Endothelial cell of hepatic sinusoid (primary cell): ENCODE measurements around the gene GNPTG.

Experiments
- in situ Hi-C: cut with HindIII; loops from 2 replicates; pipeline ENCODE4 v1.10.0; 2017; ENCODE audit warnings: low sequenced_read_pairs

GNPTG gene

GRCh38 chr16:1333149-1333812, 18.4 kb upstream of the GNPTG start, which contains the start of gene BAIAP3:
BAIAP3 (plus strand) TSS chr16:1333645; CDS start chr16:1338550, 4,905 bp downstream.
- in situ Hi-C loops: no loop called here

DNA sequence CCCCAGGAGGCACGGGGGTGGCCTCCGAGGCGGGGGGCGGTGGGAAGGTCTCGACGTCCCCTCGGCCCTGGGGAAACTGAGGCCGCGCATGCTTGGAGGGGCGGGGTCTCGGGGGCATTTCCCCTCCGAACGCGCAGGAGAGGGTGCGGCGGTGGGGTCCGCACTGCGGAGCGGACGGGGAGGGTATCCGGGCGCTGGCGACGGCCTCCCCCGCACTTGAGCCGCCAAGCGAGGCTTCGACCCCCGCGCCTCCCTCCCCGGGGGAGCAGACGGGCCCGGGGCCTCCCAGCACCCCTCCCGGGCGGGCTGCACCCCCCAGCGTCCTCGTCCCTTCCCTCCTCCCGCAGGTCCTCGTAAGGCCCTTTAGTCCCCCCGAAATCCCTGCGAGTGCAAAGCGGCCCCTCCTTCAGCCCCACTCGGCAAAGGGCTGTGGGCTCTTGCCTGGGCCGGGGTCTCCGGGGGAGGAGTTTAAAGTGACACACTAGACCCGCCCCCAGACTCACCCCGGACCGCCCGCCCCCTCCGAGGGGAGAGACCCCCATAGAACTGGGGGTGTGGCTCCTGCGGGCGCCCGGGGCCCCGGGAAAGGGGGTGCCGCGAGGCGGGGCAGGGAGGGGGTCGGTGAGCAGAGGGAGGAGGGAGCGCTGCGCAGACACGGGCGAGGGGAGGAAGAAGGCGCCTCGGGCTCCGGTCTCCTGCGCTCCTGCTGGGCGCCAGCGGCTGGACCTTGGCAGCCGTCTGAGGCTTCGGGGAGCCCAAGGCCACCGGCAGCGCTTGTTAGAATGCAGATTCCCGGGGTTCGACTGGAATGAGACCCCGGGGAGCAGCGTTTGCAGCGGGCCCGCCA, 17.7 kb upstream of the GNPTG start:
- in situ Hi-C loops: no loop called here

DNA sequence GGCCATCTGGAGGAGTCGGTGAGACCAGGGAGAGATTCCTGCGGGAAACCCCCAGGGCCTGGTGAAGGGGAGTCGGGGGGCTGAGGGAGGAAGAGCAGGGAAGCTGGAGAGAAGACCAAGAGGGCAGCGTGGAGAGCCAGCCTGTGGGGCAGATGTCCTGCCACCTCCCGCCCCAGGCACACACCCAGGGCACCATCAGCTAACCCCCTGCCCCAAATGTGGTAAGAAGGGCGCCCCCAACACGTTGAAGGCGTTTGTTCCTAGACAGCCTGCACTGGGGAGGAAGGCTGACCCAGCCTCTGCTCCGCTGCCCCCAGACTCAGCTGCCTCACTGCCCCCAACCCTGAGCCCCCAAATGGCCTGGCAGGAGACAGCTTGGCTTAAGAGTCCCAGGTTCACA, 17.0 kb upstream of the GNPTG start:
- in situ Hi-C loops: no loop called here

GRCh38 chr16:1335211-1335971, 16.3 kb upstream of the GNPTG start:
- in situ Hi-C loops: no loop called here

- in situ Hi-C loops: no loop called here
Measured at GRCh38 chr16:1335996-1336395, 15.7 kb upstream of the GNPTG start.

GRCh38 chr16:1336619-1337018, 15.1 kb upstream of the GNPTG start:
- in situ Hi-C loops: no loop called here

- in situ Hi-C loops: no loop called here
Measured at GRCh38 chr16:1337486-1337885, 14.2 kb upstream of the GNPTG start.

DNA sequence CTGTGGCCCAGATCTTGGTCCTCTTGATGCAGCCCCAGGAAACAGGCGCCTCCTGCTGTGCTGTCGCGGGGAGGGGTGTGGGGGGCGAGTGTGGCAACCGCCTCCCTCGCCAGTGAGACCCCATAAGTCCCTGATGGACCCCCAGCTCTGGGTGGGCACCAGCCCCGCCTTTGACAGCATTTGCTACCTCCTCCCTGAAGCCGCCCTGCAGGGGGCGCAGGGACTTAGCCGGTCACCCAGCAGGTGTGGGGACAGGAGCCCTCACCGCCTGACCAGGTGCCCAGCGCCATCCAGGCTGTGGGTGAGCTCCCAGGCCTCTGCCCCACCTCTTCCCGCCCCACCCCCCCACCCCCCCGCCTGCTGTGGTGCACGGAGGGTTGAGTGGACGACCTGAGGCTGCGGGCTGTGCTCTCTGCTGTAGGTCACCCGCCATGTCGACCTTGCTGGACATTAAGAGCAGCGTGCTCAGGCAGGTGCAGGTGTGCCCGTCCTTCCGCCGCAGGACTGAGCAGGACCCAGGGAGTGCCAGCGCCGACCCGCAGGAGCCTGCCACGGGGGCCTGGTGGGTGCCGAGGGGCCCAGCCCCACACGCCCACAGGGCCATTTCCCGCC, 13.5 kb upstream of the GNPTG start:
- in situ Hi-C loops: no loop called here

GRCh38 chr16:1338855-1339675, 12.7 kb upstream of the GNPTG start:
- in situ Hi-C loops: no loop called here

DNA sequence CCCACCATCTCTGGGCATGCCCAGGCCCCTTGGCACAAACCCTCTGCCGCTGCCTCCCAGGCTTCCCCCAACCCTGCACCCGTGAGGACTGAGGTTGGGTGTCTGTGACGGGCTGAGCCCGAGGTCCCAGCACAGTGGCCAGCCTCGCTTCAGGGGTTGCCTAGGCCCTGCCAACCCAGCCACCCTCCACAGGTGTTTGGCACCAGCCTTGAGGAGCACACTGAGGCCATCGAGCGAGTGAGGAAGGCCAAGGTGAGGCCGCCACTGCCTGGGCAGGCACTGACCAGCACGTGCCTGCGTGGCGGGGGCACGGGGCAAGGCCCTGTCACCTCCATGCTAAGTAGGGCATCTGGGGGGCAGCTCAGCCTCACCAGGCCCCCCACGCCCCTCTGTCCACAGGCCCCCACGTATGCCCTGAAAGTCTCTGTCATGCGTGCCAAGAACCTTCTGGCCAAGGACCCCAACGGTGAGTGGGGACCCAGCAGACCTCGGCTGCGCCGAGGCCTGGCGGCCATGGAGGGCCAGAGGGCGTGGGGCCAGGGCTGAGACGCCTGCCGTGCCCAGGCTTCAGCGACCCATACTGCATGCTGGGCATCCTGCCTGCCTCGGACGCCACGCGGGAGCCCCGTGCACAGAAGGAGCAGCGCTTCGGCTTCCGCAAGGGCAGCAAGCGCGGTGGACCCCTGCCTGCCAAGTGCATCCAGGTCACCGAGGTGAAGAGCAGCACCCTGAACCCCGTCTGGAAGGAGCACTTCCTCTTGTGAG, 10.8 kb upstream of the GNPTG start:
- in situ Hi-C loops: no loop called here

GRCh38 chr16:1341495-1342420, 10.0 kb upstream of the GNPTG start:
- in situ Hi-C loops: no loop called here

- in situ Hi-C loops: no loop called here
Measured at GRCh38 chr16:1342526-1343427, 9.0 kb upstream of the GNPTG start.

- in situ Hi-C loops: no loop called here
Measured at GRCh38 chr16:1343428-1344242, 8.1 kb upstream of the GNPTG start.

DNA sequence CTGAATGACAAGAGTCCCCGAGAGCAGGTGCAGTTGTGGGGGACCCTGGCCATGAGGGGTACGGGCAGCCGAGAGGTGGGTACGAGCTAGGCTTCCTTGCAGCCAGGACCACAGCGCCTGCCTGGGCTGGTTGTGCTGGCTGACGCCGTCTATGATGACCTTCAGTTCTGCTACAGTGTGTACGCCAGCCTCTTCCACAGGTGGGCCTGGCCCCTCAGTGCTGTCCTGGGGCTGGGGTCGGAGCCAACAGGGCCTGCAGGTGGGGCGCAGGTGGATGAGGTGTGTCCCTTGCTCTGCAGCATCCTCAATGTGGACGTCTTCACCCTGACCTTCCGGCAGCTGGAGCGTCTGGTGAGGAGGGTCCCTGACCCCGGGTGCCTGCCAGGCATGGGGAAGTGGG, 7.2 kb upstream of the GNPTG start:
- in situ Hi-C loops: no loop called here

DNA sequence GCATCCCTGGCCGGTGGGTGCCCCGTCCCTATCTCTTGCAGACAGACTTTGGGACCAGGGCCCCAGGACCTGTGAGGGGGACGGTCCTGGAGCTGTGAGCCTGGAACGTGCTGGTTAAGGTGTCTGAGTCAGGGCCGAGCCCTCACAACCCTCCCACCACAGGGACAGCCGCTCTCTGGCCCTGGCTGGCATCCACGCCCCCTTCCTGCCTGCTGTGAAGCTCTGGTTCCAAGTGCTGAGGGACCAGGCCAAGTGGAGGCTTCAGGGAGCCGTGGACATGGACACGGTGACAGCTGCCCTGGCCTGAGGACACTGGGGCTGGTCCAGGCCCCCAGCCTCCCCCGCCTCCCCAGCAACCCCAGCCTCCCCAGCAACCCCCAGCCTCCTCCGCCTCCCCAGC, 6.6 kb upstream of the GNPTG start:
- in situ Hi-C loops: no loop called here

- in situ Hi-C loops: no loop called here
Measured at GRCh38 chr16:1345651-1346421, 5.9 kb upstream of the GNPTG start.
